Subcutaneous adipose tissue (tissue), 4 donors: ENCODE data around the gene PRRT1. TPM values are rescaled to one million over a fixed set of nuclear protein-coding genes. Genes with fewer than 3 reads are reported as not detected.

Experiments
- CTCF ChIP-seq: fragments of 450-650 bp; IDR thresholded peaks from one replicate; pipeline ENCODE4 v1.5.1; 2016; ENCODE audit warnings: low read depth, mild to moderate bottlenecking, control low read depth, antibody characterized with exemption, moderate library complexity
- total RNA-seq, 4 donors: library from RNA; depleted of rRNA; stranded (reverse); fragments of >200 nt; gene quantifications; one replicate each; pipeline ENCODE4 v1.1.0, GENCODE V29; 2016

Gene PRRT1
- total RNA-seq, 4 donors from 2014 or later = 0.34 to 1.3 (median 0.57) TPM; not detected in 1

- no peak for TF ChIP-seq CTCF
Observed at GRCh38 chr6:32195652-32195901, 43.8 kb upstream of the PRRT1 start.

DNA sequence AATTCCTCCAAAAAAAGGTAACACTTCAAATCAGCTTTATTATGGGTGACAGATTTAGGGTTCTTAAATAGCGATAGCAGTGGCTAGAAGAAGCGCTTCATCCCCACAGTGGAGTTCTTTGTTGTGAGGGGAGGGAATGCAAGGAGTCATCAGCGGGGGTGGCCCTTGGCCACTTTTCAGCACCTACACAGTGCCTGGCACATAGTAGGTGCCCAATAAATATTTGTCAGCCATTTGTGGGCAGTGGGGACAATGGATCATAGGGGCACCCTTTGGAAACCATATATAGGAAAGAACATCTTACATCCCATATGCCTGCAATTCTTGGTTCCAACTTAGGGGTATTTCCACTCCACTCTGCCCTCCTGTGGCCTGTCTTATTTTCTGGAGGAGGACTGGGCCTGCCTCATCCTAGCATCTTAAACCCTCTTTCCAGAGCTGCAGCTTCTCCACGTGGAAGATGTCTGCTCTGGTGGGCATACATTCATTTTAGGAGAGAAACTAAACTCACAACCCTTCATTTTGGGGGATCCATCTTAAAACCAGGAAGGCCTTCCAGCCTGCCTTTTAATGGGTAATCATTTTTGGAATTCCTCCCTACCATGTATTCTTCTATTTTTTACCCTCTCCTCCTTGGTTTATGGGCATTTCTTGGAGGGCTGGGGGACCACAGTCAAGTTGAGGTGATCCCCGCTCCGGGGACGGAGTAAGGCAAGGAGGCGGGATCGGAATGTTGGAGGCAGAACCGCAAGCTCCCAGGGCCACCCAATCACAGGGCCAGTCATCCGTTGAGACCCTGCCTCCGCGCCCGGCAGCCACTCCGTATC is 43.3 kb upstream of the PRRT1 start:
- TF ChIP-seq CTCF = no peak

DNA sequence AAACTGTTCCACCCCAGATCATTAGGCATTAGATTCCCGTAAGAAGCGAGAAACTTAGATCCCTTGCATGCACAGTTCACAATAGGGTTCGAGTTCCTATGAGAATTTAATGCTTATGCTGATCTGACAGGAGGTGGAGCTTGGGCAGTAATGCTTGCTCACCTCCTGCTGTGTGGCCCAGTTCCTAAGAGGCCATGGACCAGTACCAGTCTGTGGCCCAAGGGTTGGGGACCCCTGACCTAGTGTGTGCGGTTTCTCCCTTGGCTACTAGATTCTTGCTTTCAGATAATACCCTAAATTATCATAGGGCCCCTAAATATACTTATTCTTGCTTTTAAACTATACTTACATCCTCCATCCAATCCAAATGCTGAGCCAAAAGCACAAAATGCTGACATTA is 42.6 kb upstream of the PRRT1 start:
- TF ChIP-seq CTCF = no peak

- no peak for TF ChIP-seq CTCF
Observed at GRCh38 chr6:32192608-32193039, 40.9 kb upstream of the PRRT1 start, which contains the start of gene GPSM3. Gene GPSM3 (minus strand): TSS chr6:32192643. CDS start chr6:32192513, 130 bp downstream.

DNA sequence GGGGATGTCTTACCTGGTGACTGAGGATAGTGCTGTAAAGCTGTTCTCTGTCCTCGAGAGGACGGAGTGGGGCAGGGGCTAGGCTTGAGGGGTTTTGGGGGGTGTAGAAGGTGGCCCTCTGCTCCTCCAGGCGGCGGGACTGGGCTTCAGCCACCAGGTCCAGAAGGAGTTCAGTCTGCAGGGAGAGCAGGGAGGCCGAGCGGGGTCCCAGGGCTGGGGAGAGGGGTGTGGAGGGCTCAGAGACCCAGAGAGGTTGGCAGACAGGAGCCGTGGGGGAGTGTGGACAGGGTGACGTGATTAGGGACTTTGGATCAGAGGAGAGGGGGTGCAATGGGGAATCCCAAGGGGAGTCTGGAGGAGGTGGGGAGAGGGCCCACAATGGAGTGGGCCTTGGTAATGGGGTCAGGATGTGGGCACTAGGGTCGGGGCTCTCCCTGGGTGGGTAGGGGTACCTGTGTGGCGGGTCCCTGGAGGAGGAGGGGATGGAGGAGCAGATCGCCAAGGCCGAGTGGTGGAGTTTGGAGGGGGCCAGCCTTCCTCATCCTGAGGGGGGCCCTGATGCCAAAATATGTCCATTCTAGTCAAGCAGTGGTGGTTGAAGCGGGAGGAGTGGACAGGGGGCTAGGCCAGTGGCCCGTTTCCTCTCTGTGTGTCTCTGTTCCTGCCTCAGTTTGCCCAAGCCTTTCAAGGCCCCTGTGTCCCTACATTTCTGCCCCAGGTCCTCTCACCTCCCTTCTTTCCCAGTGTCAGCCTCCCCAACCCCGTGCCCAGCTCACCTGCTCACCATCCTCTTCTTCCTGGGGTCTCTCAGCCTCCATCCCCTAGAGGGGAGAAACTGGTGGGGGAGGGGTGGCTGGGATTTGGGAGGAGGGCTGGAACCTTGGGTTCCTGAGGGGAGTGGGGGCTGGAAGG is 40.2 kb upstream of the PRRT1 start:
- no peak for TF ChIP-seq CTCF

DNA sequence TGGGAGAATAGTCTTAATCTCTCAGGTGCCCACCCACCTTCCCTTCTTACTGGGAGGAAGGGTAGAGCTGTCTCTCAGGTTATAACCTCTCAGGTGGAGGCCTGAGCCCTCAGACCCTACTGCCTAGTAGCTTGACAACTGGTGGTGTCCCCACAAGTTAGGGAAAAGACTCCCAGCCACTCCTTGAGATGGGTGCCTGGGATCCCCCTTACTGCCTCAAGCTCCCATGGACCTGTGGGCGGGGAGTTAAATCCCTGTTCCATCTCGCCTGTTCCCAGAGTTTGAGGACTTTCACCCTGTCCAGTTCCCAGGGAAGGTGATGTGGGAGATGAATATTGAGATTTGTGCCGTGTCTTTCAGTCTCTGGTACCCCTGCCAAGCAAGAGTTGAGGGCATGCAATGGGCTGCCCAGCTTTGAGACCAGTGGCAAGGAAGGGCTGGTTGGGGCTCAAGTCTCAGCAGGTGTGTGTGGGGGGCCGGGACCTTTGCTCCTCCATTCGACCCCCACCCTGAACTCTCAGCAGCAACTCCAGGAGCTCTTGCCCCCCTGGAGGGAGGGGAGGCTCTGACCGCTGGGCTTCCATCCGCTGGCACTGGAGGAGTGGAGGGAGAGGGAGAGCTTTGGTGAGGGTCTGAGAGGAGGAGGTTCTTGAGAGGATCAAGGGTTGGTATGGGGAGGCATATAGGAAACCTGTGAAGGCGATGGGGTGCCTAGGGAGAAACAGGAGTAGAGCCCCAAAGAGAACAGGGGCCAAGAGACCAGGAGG is 39.4 kb upstream of the PRRT1 start:
- TF ChIP-seq CTCF = no peak
